ENCODE measurements around the gene PLXNB1. TPM values are rescaled to one million over a fixed set of nuclear protein-coding genes. Genes with fewer than 3 reads are reported as not detected.

The PLXNB1 gene
- total RNA-seq, 1 experiment from 2014 or later: 35.6 TPM

- TF ChIP-seq ATF3 (IDR thresholded peaks at IDR 0.05) (no peak), ZNF274 (IDR thresholded peaks at IDR 0.05; ENCODE audit: low read depth, low read length) (no peak), ELF1 (IDR thresholded peaks at IDR 0.05; ENCODE audit: borderline replicate concordance, low read depth) (no peak), TCF7L2 (IDR thresholded peaks at IDR 0.05; ENCODE audit: borderline replicate concordance, extremely low read depth, insufficient read depth, insufficient read length) (no peak), SP1 (IDR thresholded peaks at IDR 0.05; ENCODE audit: low read depth) (no peak)
These were observed 22.3 kb downstream of the PLXNB1 start (continued) for GRCh38 chr3:48407542-48408099.

GRCh38 chr3:48406443-48407431, 23.1 kb downstream of the PLXNB1 start:
- no peak for TF ChIP-seq SRF (IDR thresholded peaks at IDR 0.05; ENCODE audit: low read depth)
- Histone ChIP-seq H2AFZ (ENCODE audit: low read depth, low read length, poor library complexity, severe bottlenecking) (no peak overlapping the region), H4K20me1 (ENCODE audit: insufficient read depth) (no peaks in the 10 kb centered on the region), H3K4me3 (replicated peaks in 1 of 2; ENCODE audit: low read depth in 1 of 2, low read length in 2 of 2) (no peak overlapping the region), H3K4me1 (ENCODE audit: control insufficient read depth in 1 of 2, insufficient read depth in 2 of 2, low read length in 2 of 2) (peaks cover 11 to 25% of the 10 kb centered on the region in 2 experiments), H3K9me3 (ENCODE audit: control insufficient read depth in 1 of 2, insufficient read depth in 1 of 2, low read depth in 1 of 2, low read length in 2 of 2) (no peaks in the 10 kb centered on the region), H3K27ac (ENCODE audit: low read depth, low read length) (no peak overlapping the region), H3K27me3 (ENCODE audit: insufficient read depth, low read length) (no peaks in the 10 kb centered on the region), H3K36me3 (ENCODE audit: control insufficient read depth in 1 of 2, insufficient read depth in 2 of 2, low read length in 2 of 2) (peaks cover 2 to 3% of the 10 kb centered on the region in 2 experiments; a peak in 2 of 4 replicates), H3K79me2 (ENCODE audit: insufficient read depth, low read length) (no peaks in the 10 kb centered on the region), H3K9ac (ENCODE audit: low read length) (no peak overlapping the region), H3K4me2 (ENCODE audit: low read length) (no peak overlapping the region), H3K9me2 (ENCODE audit: insufficient read depth) (no peaks in the 10 kb centered on the region)
- RAD21 ChIA-PET (ENCODE audit: low non-redundant PET in 1 of 2, low total read pairs in 2 of 2, uncharacterized antibody in 2 of 2, unreplicated experiment in 2 of 2): interaction anchor here in 1 of 2 experiments (0.6 kb wide), 1 partner anchor 591 kb away, joined by 7 read pairs; no protein-coding TSS in a partner anchor
- intact Hi-C loops (cut with micrococcal nuclease): no loop called here
- no TSS peak for BruUV-seq (replicated peaks)
- ATAC-seq (no peak), DNase-seq (ENCODE audit: low read depth, low spot score) (no peak)
- CTCF ChIA-PET: interaction anchor here (1.9 to 2.6 kb wide), 2 partner anchors 29 to 33 kb away, joined by 6 to 17 read pairs; partner anchors contain the start of genes CCDC51 and TMA7
- POLR2A ChIA-PET: no interaction called here
